HG03103 (cell line): ENCODE data around the gene APOC3.

Experiments
- ATAC-seq: cut with Tn5 transposase; IDR thresholded peaks from one replicate; pipeline ENCODE4 v1.9.1; 2021; ENCODE audit warnings: low read depth; ENCODE audit not compliant: unreplicated experiment

The APOC3 gene

GRCh38 chr11:116843661-116844060 lies 14.0 kb downstream of the APOC3 start:
- ATAC-seq: no peak

- no peak for ATAC-seq
Measured at GRCh38 chr11:116844722-116845121, 15.0 kb downstream of the APOC3 start.

- ATAC-seq: no peak
Measured at GRCh38 chr11:116847612-116848011, 17.9 kb downstream of the APOC3 start.

- no peak for ATAC-seq
Measured at GRCh38 chr11:116849060-116849459, 19.4 kb downstream of the APOC3 start.

- no peak for ATAC-seq
Measured at GRCh38 chr11:116849486-116849885, 19.8 kb downstream of the APOC3 start.

GRCh38 chr11:116851626-116852025 lies 21.9 kb downstream of the APOC3 start:
- no peak for ATAC-seq

- ATAC-seq: no peak
Measured at GRCh38 chr11:116852261-116853031, 22.7 kb downstream of the APOC3 start.

GRCh38 chr11:116853461-116854073 lies 23.9 kb downstream of the APOC3 start:
- peak; percentile 85 for ATAC-seq

GRCh38 chr11:116855413-116855812 lies 25.7 kb downstream of the APOC3 start:
- no peak for ATAC-seq

GRCh38 chr11:116856423-116856822 lies 26.7 kb downstream of the APOC3 start:
- no peak for ATAC-seq

- ATAC-seq: no peak
Measured at GRCh38 chr11:116857316-116857715, 27.6 kb downstream of the APOC3 start.

- ATAC-seq: no peak
Measured at GRCh38 chr11:116857936-116858335, 28.2 kb downstream of the APOC3 start.

- ATAC-seq: no peak
Measured at GRCh38 chr11:116859175-116859574, 29.5 kb downstream of the APOC3 start.

- no peak for ATAC-seq
Measured at GRCh38 chr11:116860303-116860702, 30.6 kb downstream of the APOC3 start.

GRCh38 chr11:116861539-116861938 lies 31.8 kb downstream of the APOC3 start:
- ATAC-seq: no peak

- no peak for ATAC-seq
Measured at GRCh38 chr11:116862185-116862584, 32.5 kb downstream of the APOC3 start.

- no peak for ATAC-seq
Measured at GRCh38 chr11:116862951-116863350, 33.2 kb downstream of the APOC3 start.

- no peak for ATAC-seq
Measured at GRCh38 chr11:116864531-116864930, 34.8 kb downstream of the APOC3 start.

GRCh38 chr11:116865696-116866095 lies 36.0 kb downstream of the APOC3 start:
- no peak for ATAC-seq

- ATAC-seq: no peak
Measured at GRCh38 chr11:116866804-116867455, 37.2 kb downstream of the APOC3 start.

- ATAC-seq: no peak
Measured at GRCh38 chr11:116867619-116868018, 37.9 kb downstream of the APOC3 start.

GRCh38 chr11:116868066-116868465 lies 38.4 kb downstream of the APOC3 start:
- no peak for ATAC-seq
